Measurements from ENCODE around the gene MRS2.
"Not testable (repeated sequence)": the region's sequence is repeated elsewhere in the genome, so short reads cannot be mapped to it uniquely, and the experiment has no call there.

DNA sequence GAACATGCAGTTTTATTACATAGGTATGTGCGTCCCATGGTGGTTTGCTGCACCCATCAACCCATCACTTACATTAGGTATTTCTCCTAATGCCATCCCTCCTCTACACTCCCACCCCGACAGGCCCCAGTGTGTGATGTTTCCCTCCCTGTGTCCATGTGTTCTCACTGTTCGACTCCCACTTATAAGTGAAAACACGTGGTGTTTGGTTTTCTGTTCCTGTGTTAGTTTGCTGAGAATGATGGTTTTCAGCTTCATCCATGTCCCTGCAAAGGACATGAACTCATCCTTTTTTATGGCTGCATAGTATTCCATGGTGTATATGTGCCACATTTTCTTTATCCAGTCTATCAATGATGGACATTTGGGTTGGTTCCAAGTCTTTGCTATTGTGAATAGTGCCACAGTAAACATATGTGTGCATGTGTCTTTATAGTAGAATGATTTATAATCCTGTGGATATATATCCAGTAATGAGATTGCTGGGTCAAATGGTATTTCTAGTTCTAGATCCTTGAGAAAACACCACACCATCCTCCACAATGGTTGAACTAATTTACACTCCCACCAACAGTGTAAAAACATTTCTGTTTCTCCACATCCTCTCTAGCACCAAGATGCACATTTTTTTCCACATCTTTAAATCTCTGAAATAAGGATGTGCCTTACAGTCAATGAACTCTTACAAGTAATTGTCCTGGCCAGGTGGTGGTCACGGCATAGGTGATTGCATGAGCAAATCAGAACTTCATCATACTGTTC is 18.2 kb upstream of the MRS2 start:
- not testable (repeated sequence) for TF ChIP-seq POLR2AphosphoS5 (IDR thresholded peaks at IDR 0.05; ENCODE audit: insufficient read depth in 1 of 2, low read depth in 1 of 2)
- TF ChIP-seq, protein P1, sequence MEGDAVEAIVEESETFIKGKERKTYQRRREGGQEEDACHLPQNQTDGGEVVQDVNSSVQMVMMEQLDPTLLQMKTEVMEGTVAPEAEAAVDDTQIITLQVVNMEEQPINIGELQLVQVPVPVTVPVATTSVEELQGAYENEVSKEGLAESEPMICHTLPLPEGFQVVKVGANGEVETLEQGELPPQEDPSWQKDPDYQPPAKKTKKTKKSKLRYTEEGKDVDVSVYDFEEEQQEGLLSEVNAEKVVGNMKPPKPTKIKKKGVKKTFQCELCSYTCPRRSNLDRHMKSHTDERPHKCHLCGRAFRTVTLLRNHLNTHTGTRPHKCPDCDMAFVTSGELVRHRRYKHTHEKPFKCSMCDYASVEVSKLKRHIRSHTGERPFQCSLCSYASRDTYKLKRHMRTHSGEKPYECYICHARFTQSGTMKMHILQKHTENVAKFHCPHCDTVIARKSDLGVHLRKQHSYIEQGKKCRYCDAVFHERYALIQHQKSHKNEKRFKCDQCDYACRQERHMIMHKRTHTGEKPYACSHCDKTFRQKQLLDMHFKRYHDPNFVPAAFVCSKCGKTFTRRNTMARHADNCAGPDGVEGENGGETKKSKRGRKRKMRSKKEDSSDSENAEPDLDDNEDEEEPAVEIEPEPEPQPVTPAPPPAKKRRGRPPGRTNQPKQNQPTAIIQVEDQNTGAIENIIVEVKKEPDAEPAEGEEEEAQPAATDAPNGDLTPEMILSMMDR (IDR thresholded peaks at IDR 0.05): not testable (repeated sequence)
